CD4-positive, alpha-beta T cell treated with Interleukin-21 for 1 hour (primary cell): Measurements from ENCODE around the gene EIF4E.
"Not testable (repeated sequence)": the region's sequence is repeated elsewhere in the genome, so short reads cannot be mapped to it uniquely, and the experiment has no call there.

Source experiments
- DNase-seq: peaks from one replicate; pipeline ENCODE4 v3.0.0-alpha.2; 2020

EIF4E gene

GRCh38 chr4:98872120-98872906 is 56.6 kb downstream of the EIF4E start:
- not testable (repeated sequence) for DNase-seq

GRCh38 chr4:98867648-98868047 is 61.3 kb downstream of the EIF4E start:
- DNase-seq: no peak

GRCh38 chr4:98865059-98865458 is 63.9 kb downstream of the EIF4E start:
- no peak for DNase-seq

GRCh38 chr4:98864560-98864959 is 64.4 kb downstream of the EIF4E start:
- DNase-seq: no peak

DNA sequence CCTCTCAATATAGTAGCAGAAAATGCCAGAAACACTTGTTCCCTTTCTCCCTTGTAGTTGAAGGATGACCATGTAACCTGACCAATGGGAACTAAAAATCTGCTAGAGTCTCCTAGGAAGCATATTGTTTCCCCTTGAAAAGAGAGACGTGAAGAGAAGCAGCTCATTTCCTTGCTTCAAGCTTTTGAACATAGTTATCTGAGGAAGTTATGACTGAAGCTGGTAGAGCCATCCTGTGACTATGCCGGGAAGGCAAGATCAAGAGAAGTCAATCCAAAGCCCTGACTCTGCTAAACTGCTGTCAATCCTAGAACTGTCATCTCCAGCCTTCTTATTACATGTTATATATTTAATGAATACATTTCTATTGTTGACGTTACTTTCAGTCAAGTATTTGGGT is 66.6 kb downstream of the EIF4E start:
- DNase-seq: no peak

GRCh38 chr4:98861100-98861884 is 67.6 kb downstream of the EIF4E start:
- DNase-seq: no peak

DNA sequence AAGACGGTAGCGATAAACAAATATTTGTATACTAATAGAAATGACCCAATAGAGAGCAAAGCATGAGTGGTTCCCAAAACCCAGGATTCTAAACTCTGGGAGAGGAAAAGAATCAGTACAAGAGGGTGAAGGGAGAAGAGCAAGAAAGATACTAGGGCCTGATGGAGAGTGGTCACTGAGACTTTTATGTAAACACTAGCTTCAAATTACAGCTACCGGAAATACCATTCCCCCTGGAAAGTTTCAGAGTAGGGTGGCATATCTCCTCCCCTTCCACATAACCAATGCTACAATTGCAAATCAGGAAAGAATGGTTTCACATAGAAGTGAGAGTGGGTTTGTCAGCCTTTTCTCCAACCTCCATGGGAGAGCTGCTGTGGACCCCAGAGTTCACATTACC is 77.1 kb downstream of the EIF4E start:
- no peak for DNase-seq

DNA sequence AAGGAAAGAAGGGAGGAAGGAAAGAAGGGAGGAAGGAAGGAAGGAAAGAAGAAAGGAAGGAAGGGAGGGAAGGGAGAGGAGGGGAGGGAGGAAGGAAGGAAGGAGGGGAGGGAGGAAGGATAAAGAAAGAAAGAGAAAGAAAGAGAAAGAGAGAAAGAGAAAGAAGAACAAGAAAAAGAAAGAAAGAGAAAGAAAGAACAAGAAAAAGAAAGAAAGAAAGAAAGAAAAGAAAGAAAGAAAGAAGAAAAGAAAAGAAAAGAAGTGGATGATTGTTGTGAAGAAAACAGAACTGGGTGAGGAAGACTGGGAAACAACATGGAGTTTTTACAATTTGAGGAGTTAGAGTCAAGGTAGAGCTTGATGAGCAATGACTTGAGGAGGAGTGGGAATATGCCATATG is 78.0 kb downstream of the EIF4E start:
- DNase-seq: no peak

- DNase-seq: no peak
These were observed 80.5 kb downstream of the EIF4E start for GRCh38 chr4:98848448-98848847.

- no peak for DNase-seq
These were observed 83.0 kb downstream of the EIF4E start for GRCh38 chr4:98845960-98846359.

DNA sequence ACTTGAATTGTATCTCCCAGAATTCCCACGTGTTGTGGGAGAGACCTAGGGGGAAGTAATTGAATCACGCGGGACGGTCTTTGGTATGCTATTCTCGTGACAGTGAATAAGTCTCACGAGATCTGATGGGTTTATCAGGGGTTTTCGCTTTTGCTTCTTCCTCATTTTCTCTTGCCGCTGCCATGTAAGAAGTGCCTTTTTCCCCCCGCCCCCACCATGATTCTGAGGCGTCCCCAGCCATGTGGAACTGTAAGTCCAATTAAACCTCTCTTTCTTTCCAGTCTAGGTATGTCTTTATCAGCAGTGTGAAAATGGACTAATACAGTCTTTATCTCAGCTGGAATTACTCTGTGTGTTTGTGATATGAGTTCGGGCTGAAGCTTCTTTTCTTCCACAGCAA is 86.0 kb downstream of the EIF4E start:
- not testable (repeated sequence) for DNase-seq

GRCh38 chr4:98838977-98839618 is 89.8 kb downstream of the EIF4E start:
- no peak for DNase-seq

DNA sequence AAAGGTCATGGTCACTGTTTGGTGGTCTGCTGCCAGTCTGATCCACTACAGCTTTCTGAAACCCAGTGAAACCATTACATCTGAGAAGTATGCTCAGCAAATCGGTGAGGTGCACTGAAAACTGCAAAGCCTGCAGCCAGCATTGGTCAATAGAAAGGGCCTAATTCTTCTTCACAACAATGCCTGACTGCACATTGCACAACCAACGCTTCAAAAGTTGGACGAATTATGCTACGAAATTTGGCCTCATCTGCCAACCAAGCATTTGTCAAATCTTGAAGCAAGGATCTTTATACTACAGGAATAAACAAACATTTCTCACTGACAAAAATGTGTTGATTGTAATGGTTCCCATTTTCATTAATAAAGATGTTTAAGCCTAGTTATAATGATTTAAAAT is 90.4 kb downstream of the EIF4E start:
- DNase-seq: no peak

- DNase-seq: no peak
These were observed 95.5 kb downstream of the EIF4E start for GRCh38 chr4:98833384-98833783.

GRCh38 chr4:98831036-98831435 is 97.9 kb downstream of the EIF4E start:
- not testable (repeated sequence) for DNase-seq
